HG03460 (cell line): ENCODE results near the gene PPARD.
"Not testable (repeated sequence)": the region's sequence is repeated elsewhere in the genome, so short reads cannot be mapped to it uniquely, and the experiment has no call there.

ENCODE experiments used
- ATAC-seq: cut with Tn5 transposase; IDR thresholded peaks from one replicate; pipeline ENCODE4 v1.9.1; 2021; ENCODE audit not compliant: unreplicated experiment

The PPARD gene

DNA sequence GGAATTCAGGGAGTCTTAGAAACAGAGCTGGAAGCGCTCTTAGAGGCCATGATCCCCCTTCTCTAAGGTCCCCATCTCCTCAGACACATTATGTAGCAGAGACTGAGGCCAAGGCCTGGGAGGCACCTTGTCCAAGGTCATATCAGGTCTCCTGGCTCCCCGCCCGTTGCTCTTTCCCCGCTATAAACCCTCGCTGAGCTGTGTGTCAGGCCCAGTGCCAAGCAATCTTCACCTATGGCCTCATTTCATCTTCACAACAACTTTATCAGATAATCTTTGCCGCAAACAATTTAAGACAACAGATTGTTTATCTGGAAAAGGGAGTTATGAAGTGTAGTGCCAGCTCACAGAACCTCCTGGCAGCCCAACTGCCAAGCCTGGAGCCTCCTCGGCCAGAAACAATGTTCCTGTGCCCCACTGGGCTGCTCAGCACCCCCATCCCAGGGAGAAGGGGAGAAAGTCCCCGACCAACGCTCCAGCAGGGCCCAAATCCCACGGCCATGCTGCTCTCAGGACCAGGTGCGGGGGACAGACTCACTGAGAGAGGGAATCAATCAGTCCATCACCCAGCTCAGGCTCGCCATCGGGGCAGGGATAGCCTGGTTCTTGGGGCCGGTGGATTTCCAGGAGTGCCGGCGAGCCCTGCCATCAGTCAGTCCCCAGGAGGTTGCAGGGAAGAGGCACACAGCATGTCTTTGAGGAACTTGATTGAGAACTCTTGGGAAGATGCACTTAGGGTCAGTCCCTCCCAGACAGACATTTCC lies 92.9 kb downstream of the PPARD start:
- ATAC-seq = no peak

DNA sequence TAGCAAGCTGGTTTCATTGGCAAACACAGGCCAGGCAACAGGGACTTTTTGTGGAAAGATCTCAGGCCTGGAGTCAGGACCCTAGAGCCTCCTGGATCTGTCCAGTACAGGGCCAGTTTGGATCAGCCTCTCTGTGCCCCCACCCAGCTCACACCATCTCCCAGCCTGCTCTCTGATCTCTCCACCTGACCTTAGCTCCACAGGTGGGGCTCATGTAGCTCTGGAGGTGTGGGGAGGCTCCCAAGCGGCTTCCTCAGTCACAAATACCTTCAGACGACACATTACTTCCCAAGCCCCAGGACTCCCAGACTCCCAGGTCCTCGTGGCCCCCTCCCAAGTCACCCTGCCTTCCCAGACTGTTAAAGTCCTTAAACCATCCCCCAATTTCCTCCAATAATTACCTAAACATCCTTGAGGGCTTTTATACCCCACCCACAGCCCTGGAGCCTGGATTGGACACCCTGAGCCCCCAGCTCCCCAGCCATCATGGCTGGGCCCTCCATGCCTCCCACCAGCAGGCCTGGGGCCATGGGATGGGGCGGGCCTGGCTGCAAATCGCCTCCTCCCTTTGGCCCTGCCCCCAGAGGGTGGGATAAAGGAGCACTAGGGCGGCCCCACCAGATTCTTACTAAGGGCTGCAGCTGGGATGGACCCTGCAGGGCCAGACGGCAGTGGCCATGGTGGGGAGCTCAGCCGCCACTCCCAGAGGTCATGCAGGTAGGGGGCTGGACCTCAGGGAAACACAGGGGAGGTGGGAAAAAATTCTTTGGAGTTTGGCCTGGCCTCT lies 93.9 kb downstream of the PPARD start:
- ATAC-seq = no peak

DNA sequence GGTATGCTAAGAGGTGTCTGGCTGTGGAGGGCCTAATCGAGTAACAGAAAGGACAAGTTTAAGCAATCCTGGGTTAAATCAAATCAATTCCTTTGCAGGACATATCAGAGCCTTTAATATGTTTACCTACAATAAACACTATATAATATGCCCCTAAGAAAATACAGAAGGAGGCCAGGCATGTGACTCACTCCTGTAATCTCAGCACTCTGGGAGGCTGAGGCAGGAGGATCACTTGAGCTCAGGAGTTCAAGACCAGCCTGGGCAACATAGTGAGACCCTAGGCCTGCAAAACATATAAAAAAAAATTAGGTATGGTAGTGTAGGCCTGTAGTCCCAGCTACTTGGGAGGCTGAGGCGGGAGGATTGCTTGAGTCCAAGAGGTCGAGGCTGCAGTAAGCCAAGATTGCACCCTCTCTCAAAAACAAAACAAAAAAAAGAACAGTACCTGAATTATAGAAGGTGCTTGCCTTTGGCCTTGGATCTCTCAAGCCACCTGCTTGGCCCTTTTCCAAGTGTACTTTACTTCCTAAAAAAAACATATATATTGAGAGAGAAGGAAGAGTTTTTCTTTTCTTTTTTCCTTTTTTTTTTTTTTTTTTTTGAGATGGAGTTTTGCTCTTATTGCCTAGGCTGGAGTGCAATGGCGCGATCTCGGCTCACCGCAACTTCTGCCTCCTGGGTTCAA lies 96.2 kb downstream of the PPARD start:
- ATAC-seq = not testable (repeated sequence)

DNA sequence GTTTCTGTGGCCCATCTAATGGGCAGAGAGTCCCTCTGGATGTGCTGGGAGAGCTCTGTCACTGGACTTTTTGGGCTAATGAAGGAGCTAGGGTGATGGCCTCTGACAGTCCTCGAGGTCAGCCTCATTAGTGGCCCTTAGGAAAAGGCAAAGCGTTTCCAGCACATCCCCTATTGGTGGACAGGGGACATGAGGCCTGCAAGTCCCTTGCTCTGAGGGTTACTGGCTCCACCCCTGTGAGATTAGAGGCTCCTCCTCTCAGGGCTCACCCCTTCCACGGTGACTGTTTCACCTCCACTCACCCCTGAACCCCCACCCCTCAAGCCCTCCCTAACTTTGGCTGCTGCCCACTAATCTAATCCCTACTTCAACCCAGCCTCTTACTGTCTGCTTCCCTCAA lies 97.0 kb downstream of the PPARD start:
- no peak for ATAC-seq

DNA sequence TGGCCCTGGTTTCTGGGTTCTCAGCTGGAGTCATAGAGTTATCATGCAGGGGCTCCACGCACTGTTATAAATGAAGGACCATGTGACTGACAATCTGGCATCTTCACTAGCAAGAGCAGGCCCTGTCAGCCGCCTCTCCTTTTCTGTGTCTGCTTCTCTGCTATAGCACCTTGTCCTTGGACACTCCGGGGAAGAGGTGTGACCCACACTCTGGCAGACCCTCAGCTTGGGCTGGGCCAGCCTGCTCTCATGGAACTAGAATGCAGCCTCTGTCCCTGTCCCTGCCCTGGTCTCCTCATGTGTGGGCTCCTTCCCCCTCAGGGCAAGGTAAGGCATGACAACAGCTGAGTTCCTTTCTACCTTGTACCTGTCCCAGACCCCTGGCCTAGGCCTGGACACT lies 98.8 kb downstream of the PPARD start:
- ATAC-seq = no peak

DNA sequence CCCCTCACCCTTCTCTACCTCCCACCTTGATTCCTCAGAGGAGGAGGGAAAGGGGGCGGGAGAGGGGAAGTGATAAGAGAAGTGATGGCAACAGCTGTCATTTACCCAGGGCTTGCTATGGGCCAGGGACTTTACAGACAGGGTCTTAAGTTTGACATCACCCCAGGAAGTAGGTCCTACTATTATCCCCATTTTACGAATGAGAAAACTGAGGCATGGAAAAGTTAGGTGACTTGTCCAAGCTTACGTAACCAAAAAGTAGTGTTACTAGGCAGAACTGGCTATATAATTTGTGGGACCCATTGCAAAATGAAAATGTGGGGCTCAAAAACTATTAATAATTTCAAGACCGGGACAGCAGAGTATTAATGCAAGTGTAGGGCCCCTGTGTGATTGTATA lies 99.3 kb downstream of the PPARD start:
- ATAC-seq = no peak

DNA sequence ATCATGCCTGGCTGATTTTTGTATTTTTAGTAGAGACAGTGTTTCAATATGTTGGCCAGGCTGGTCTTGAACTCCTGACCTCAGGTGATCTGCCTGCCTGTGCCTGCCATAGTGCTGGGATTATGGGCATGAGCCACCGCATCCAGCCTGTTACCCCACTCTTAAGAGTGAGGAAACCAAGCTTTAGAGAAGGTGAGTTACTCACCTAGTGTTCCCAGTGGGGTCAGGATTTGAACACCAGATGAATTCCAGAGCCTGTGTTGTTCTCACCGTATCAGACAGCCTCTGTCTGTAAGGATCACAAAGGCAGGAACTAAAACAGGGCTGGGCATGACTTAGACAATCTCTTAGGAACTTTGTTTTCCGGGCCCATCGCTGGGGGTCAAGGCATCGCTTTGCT lies 100.3 kb downstream of the PPARD start:
- no peak for ATAC-seq

DNA sequence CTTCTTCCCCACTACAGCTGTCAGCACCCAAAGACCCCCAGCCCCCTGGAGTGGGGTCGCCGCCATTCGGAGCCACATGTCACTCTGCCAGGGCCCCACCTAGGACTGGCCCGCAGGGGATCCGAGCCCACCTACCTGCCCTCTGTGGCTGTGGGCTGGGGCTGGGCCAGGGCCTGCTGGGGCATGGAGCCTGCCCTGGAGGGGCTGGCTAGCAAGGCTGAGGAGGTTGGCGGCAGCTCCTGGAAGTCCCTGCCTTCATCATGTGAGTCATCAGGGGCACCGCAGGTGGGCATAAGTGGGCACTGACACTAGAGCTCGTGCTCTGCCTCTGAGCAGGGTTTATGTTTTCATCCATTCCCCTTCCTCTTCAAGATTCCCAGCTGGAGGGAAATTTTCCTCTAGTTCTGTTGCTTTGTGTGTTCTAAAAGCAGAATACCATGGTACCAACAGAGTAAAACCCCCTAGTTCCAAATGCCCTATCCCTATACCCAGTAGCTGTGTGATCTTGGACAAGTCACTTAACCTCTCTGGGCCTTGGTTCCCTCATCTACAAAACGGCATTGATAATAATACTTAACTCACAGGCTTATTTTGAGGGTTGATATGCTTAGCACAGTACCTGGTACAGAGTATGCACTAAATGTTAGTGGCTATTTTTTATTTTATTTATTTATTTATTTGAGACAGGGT lies 101.1 kb downstream of the PPARD start:
- ATAC-seq = no peak

DNA sequence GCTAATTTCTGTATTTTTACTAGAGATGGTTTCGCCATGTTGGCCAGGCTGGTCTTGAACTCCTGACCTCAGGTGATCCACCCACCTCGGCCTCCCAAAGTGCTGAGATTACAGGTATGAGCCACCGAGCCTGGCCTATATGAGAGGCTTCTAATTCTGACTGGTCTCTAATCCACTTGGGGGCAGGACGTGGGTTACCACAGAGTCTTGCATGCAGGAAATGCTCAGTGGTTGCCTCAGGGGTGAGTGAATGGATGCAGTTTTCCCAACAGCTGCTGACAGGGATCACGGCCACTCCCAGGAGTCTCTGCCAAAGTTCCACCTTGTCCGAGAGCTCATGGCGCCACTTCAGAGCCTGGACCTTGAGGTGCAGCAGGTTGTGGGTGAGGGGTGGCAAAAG lies 103.3 kb downstream of the PPARD start:
- no peak for ATAC-seq

DNA sequence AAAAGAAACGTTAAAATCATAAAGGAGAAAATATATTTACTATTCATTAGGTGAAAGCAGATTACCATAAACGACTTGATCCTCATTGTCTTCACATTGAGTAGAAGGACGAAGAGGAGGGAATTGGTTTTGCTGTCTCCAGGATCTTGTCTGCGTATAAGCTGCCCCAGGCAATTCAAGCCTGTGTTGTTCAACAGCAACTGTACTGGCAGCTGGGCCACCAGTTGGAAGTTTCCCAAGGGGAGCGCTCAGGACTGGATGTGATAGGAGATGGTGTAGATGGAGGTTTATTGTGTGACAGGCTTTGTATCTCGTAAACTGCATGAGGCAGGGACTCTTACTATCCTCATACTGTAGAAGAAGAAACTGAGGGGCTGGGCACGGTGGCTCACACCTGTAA lies 105.8 kb downstream of the PPARD start:
- ATAC-seq = no peak

DNA sequence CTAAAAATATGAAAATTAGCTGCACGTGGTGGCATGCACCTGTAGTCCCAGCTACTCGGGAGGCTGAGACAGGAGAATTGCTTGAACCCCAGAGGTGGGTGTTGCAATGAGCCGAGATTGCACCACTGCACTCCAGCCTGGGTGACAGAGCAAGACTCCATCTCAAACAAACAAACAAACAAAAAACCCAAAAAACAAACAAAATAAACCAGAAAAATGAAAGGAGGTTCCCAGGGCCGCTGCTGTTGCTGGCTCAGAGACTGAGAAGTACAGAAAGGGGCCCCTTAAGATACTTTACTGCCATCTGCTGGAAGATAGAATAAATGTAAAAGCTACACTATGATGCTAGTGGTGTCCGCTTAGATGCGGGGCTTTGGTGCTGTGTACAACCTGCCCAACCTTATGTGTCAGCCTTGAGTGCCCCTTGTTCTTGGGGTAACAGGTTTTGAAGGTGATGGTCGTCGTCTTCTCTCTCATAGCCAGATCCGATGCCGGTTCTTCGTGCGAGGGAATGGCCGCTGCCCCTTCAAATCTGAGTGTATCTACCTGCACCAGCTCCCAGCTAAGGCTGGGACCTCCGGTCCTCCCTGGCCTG lies 107.0 kb downstream of the PPARD start:
- no peak for ATAC-seq

DNA sequence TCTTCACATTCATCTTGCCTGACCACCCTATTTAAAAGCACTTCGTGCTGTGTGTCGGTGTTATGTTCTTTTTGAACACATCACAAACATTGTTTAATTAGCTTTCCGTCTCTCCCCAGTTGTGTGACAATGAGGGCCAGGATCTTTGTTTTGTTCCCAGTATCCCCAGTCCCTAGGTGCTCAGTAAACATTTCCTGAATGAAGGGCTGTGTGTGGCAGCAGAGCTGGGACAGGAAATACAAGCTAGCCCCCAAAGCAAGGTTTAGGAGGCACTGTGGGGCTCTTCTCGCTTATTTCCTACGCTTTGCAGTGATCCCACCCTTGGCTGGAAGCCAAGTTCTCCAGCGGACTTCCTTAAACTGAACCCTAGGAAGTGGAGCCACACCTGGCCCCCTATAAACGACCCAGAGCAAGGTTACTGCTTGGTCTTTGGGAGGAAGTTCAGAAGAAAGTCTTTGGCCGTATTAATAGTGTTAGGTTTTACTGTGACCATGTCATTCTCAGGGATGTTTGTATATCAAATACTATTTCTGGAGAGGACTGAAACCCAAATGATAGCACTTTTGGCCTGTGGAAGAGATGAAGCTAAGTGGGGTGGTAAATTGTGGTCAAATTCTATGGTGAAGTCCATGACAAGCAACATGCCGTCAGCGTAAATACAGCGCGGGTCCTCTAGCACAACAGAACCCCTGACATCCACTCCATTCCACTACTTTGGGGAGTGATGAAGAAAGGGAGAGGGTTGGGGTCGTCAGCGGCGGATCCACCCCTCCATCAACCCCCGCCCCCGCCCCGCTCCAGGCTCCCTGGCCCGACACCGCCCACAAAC lies 109.2 kb downstream of the PPARD start:
- no peak for ATAC-seq

DNA sequence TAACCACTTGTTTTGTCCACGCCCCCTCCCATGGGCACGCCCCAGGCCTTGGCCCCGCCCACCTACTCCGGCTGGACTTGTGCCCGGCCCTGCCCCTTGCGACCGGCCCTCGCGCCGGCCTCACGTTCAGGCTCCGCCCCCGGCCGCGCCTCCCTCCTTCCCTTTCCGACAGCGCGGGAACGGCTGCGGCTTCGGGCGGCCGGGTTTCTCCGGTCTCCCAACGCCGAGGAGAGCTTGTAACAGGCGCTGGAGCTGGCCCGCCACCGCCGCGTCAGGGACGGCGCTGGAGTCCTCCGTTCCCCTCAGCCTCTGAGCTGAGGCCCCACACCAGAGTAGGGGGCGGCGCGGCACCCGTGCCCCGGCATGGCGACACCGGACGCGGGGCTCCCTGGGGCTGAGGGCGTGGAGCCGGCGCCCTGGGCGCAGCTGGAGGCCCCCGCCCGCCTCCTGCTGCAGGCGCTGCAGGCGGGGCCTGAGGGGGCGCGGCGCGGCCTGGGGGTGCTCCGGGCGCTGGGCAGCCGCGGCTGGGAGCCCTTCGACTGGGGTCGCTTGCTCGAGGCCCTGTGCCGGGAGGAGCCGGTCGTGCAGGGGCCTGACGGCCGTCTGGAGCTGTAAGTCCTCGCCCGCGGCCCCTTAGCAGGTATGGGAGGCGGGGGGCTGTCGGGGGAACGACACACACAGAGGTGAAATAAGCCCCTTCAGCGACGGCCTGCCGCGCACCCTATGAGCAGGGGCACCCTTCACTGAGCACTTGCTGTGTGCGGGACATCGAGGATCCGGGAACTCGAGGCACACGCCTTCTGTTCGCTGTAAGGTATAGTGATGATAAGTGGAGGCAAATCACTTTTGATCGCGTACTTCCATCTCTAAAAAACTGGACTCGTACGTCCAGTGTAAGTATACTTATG lies 110.1 kb downstream of the PPARD start, which contains the start of gene FANCE:
Gene FANCE (plus strand): TSS at position 156 of the 908 bp plus-strand sequence. CDS start 208 bp downstream, at position 364.
- ATAC-seq = peak; percentile 87

DNA sequence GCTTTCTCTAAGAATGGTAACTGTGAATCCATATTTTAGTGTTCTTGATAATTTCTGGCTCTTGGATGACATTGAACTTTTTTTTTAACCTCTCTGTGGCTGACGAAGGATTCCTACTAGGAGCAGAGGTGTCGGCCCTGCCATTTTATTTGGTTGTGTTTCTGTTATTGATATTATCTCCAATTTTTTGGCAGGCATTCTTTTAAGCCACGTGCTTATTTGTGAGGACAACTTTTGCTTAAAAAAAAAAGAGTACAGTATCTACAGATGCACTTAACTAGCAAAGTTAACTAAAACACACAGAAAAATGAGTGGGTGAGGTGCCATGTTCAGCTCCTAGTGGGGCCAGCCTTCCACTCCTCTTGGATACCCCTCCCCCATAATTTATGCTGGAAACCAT lies 110.9 kb downstream of the PPARD start:
- no peak for ATAC-seq

DNA sequence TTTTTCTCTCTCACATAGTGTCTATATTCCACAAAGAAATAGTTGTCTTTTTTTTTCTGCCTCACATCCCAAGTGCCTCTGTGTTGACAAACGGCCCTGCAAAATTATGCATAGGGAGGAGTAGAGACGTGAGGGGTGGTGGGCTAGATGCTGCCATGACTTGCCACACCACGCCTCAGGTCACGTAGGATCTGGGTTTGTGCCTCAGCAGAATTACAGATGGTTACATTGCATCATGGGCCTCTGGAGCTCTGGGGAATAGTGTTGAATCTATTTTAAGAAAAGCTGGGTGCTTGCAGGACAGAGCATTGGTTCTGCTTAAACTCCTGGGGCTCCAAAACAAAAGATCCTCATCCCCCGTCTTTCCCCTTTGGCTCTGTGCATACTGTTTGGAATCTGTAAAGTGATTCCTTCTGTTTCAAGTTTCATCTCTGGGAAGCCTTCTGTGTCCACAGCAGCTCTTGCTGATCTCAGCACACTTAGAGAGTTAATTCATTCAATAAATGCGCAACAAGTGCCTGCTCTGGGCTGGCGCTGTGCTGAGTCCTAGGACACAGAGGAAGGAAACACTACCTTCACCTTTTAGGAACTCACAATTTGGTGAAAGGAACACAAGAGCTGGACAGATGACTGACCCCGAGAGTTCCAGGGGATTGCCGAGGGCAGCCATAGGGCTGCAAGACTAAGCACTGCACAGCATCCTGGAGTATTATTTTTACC lies 112.2 kb downstream of the PPARD start:
- ATAC-seq = no peak

DNA sequence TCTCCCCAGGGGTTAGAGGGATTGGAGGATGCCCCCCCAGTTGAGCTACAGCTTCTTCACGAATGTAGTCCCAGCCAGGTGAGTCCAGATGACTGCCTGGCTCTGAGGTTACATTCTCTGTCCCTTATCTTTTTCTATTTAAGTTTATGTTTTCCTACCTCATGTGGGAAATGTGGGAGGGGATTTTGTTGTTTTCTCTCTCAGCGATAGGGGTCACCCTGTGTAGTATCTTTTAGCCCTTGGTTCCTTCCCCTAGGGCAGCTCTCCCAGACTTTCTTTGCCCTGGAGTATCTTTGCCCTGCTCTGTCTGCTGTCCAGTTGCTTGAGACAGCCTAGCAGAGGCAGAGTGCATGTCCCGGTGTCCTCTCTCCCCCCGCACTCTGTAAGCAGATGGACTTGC lies 115.5 kb downstream of the PPARD start:
- ATAC-seq = no peak

DNA sequence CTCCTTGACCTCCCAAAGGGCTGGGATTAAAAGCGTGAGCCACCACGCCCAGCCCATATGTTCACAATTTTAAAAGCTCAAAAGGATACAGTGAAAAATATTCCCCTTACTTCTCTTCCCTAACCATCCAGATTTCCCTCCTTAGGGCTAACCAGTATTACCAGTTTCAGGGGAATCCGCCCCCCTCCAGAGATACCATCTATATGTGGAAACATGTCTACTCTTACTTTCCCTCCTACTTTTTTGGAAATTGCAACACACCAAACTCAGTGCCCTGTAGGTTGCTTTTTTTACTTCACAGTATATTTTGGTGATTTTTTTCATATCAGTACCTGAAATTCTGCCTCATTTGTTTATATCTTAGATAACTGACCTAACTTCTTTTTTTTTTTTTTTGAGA lies 118.9 kb downstream of the PPARD start:
- ATAC-seq = no peak

DNA sequence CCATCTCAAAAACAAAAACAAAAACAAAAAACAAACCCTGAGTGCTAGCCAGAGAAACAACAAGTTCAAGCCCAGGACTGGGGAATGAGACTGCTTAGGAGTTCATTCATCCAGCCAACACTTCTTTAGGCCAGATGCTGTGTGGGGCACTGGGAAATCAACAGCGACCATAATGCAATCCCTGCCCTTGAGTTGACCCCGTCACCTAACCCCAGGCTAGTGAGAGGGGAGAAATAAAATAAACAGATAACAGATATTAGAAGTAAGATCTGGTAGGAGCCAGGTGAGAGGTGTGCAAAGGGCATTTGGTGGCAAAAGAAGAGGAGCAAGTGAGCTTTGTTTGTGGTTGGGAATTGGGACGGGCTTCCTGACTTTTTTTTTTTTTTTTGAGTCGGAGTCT lies 120.9 kb downstream of the PPARD start:
- no peak for ATAC-seq
